GM12801 (cell line): Measurements from ENCODE around the gene NGF.

Source experiments
- CTCF ChIP-seq: IDR thresholded peaks from one replicate; pipeline ENCODE4 v1.5.1; 2011; ENCODE audit warnings: control low read depth; ENCODE audit not compliant: insufficient read length; ENCODE audit errors: extremely low read depth

Gene NGF

GRCh38 chr1:115313182-115313581, 24.9 kb downstream of the NGF start:
- no peak for TF ChIP-seq CTCF

- no peak for TF ChIP-seq CTCF
These were observed 25.3 kb downstream of the NGF start for GRCh38 chr1:115312742-115313141.

- TF ChIP-seq CTCF, result no peak
These were observed 26.5 kb downstream of the NGF start for GRCh38 chr1:115311474-115311989.

- no peak for TF ChIP-seq CTCF
These were observed 27.2 kb downstream of the NGF start for GRCh38 chr1:115310581-115311473.

- TF ChIP-seq CTCF, result no peak
These were observed 29.1 kb downstream of the NGF start for GRCh38 chr1:115308969-115309368.

- TF ChIP-seq CTCF, result no peak
These were observed 30.4 kb downstream of the NGF start for GRCh38 chr1:115307661-115308060.

GRCh38 chr1:115306146-115306545, 31.9 kb downstream of the NGF start:
- no peak for TF ChIP-seq CTCF
